Activated CD4-positive, alpha-beta T cell treated with anti-CD3 and anti-CD28 coated beads, Interleukin-2, Interleukin-6, amounts not matched to agents 100 ng/mL and 50 ng/mL, durations not matched to agents 16 hours and 8 hours (primary cell): ENCODE data around the gene PDE1A.

ENCODE experiments used
- DNase-seq: peaks from one replicate; pipeline ENCODE4 v3.0.0-alpha.2; 2020

PDE1A gene

GRCh38 chr2:182261860-182262387 is 164.9 kb downstream of the PDE1A start:
- no peak for DNase-seq

GRCh38 chr2:182259629-182260150 is 167.1 kb downstream of the PDE1A start:
- no peak for DNase-seq

- no peak for DNase-seq
Measured at GRCh38 chr2:182252534-182252933, 174.3 kb downstream of the PDE1A start.

- DNase-seq: no peak
Measured at GRCh38 chr2:182248898-182249297, 177.9 kb downstream of the PDE1A start.

GRCh38 chr2:182248362-182248761 is 178.5 kb downstream of the PDE1A start:
- DNase-seq: no peak

- no peak for DNase-seq
Measured at GRCh38 chr2:182247831-182248230, 179.0 kb downstream of the PDE1A start.

- DNase-seq: no peak
Measured at GRCh38 chr2:182245963-182246362, 180.9 kb downstream of the PDE1A start.

GRCh38 chr2:182242609-182243008 is 184.2 kb downstream of the PDE1A start:
- no peak for DNase-seq

- DNase-seq: no peak
Measured at GRCh38 chr2:182241936-182242335, 184.9 kb downstream of the PDE1A start.

- DNase-seq: peak; percentile 23
Measured at GRCh38 chr2:182240862-182241371, 185.9 kb downstream of the PDE1A start.

- DNase-seq: no peak
Measured at GRCh38 chr2:182230561-182230960, 196.3 kb downstream of the PDE1A start.

- DNase-seq: no peak
Measured at GRCh38 chr2:182229297-182229696, 197.5 kb downstream of the PDE1A start.

- no peak for DNase-seq
Measured at GRCh38 chr2:182228741-182229140, 198.1 kb downstream of the PDE1A start.

GRCh38 chr2:182228073-182228473 is 198.8 kb downstream of the PDE1A start:
- DNase-seq: no peak

- DNase-seq: no peak
Measured at GRCh38 chr2:182226807-182227206, 200.0 kb downstream of the PDE1A start.

- no peak for DNase-seq
Measured at GRCh38 chr2:182224669-182225068, 202.2 kb downstream of the PDE1A start.

GRCh38 chr2:182220998-182221397 is 205.8 kb downstream of the PDE1A start:
- no peak for DNase-seq

- DNase-seq: no peak
Measured at GRCh38 chr2:182220335-182220734, 206.5 kb downstream of the PDE1A start.

- DNase-seq: no peak
Measured at GRCh38 chr2:182210669-182211068, 216.2 kb downstream of the PDE1A start.

- DNase-seq: no peak
Measured at GRCh38 chr2:182208421-182208820, 218.4 kb downstream of the PDE1A start.

GRCh38 chr2:182207049-182207746 is 219.6 kb downstream of the PDE1A start:
- DNase-seq: no peak

GRCh38 chr2:182197529-182197928 is 229.3 kb downstream of the PDE1A start:
- no peak for DNase-seq

GRCh38 chr2:182193291-182193690 is 233.5 kb downstream of the PDE1A start:
- no peak for DNase-seq

GRCh38 chr2:182191061-182191460 is 235.8 kb downstream of the PDE1A start:
- DNase-seq: no peak

GRCh38 chr2:182187130-182187529 is 239.7 kb downstream of the PDE1A start:
- DNase-seq: no peak
